Prostate gland (tissue), 2 donors: ENCODE results near the gene OLFM1.

Experiments used
- POLR2A ChIP-seq: fragments of 450-650 bp; IDR thresholded peaks from one replicate; pipeline ENCODE4 v1.6.1; 2016; ENCODE audit warnings: antibody characterized with exemption, mild to moderate bottlenecking
- TF ChIP-seq, protein P1 (sequence below), 4 experiments: fragments of 200-600 bp in 2 of 4; fragments of 450-650 bp in 2 of 4; sonication (generic) in 2 of 4; IDR thresholded peaks; 1 replicate in 3 of 4; 2 replicates in 1 of 4; pipeline ENCODE4 v1.5.1; 2016 to 2019; ENCODE audit warnings: antibody characterized with exemption in 4 of 4, mild to moderate bottlenecking in 2 of 4, moderate library complexity in 2 of 4

DNA sequence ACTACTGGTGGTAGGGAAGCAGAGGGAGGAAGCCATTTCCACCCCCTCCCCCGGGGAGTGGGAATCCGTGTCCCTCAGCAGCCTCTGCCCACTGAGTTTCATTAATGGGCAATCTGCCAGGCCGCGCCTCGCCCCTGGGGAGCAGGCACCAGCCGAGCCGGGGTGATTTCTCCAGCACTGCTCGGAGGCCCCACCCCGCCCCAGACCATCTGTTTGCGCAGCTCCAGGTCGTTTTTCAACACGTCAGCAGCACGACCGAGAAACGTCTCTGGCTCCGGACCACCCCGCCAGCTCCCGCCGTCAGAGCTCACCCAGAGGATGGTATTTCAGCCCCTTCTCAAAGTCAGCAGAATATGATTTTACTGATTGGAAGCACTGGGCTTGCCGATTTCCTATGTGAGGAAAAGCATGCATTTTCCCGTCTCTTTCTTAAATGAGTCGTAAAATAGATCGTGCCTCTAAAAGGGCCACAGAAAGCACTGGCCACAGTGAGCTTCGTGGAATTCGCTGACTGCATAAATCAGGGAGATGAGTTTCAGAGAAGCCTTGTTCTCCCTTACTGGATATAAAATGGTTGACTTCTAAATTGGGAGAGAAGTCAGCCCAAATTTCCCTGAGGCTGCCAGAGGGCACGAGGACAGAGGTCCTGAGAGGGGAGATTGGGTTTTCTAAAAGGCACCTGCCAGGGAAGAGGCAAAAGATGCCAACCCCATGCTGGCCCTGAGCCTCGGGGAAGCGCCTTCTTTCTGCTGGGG lies 47.0 kb downstream of the OLFM1 start:
- TF ChIP-seq, protein P1, sequence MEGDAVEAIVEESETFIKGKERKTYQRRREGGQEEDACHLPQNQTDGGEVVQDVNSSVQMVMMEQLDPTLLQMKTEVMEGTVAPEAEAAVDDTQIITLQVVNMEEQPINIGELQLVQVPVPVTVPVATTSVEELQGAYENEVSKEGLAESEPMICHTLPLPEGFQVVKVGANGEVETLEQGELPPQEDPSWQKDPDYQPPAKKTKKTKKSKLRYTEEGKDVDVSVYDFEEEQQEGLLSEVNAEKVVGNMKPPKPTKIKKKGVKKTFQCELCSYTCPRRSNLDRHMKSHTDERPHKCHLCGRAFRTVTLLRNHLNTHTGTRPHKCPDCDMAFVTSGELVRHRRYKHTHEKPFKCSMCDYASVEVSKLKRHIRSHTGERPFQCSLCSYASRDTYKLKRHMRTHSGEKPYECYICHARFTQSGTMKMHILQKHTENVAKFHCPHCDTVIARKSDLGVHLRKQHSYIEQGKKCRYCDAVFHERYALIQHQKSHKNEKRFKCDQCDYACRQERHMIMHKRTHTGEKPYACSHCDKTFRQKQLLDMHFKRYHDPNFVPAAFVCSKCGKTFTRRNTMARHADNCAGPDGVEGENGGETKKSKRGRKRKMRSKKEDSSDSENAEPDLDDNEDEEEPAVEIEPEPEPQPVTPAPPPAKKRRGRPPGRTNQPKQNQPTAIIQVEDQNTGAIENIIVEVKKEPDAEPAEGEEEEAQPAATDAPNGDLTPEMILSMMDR (IDR thresholded peaks at IDR 0.05): no peak
- TF ChIP-seq POLR2A: no peak
